NCI-H146 treated with DMSO at 0.1 percent for 48 hours (cell line): ENCODE data around the gene IARS1.

Source experiments
- DNase-seq: peaks from one replicate; lab custom pipeline; 2025; ENCODE audit not compliant: unreplicated experiment; lab: John Stamatoyannopoulos, UW

The IARS1 gene

GRCh38 chr9:92295827-92296258 is 2.3 kb upstream of the IARS1 start:
- DNase-seq = no peak

- DNase-seq = no peak
Observed at GRCh38 chr9:92295240-92295790, 1.8 kb upstream of the IARS1 start.

GRCh38 chr9:92294297-92294676 is 790 bp upstream of the IARS1 start:
- DNase-seq = no peak

- no peak for DNase-seq
Observed at GRCh38 chr9:92293075-92293354, 482 bp downstream of the IARS1 start.

- DNase-seq = no peak
Observed at GRCh38 chr9:92292338-92293074, 991 bp downstream of the IARS1 start.

GRCh38 chr9:92291577-92291976 is 1.9 kb downstream of the IARS1 start:
- no peak for DNase-seq

- DNase-seq = no peak
Observed at GRCh38 chr9:92290785-92291429, 2.6 kb downstream of the IARS1 start.

- no peak for DNase-seq
Observed at GRCh38 chr9:92289708-92290390, 3.6 kb downstream of the IARS1 start.

GRCh38 chr9:92279302-92279701 is 14.2 kb downstream of the IARS1 start:
- DNase-seq = no peak

- DNase-seq = no peak
Observed at GRCh38 chr9:92278110-92278509, 15.4 kb downstream of the IARS1 start.

- DNase-seq = no peak
Observed at GRCh38 chr9:92276331-92277032, 17.0 kb downstream of the IARS1 start.

GRCh38 chr9:92275541-92275940 is 18.0 kb downstream of the IARS1 start:
- DNase-seq = no peak

- DNase-seq = no peak
Observed at GRCh38 chr9:92270511-92270910, 23.0 kb downstream of the IARS1 start.

- DNase-seq = no peak
Observed at GRCh38 chr9:92266486-92266885, 27.0 kb downstream of the IARS1 start.

GRCh38 chr9:92265154-92265553 is 28.3 kb downstream of the IARS1 start:
- DNase-seq = no peak

GRCh38 chr9:92263131-92263530 is 30.4 kb downstream of the IARS1 start:
- no peak for DNase-seq

GRCh38 chr9:92257327-92257726 is 36.2 kb downstream of the IARS1 start:
- no peak for DNase-seq

- DNase-seq = no peak
Observed at GRCh38 chr9:92254381-92255337, 38.8 kb downstream of the IARS1 start.

- DNase-seq = no peak
Observed at GRCh38 chr9:92253656-92254055, 39.8 kb downstream of the IARS1 start.

GRCh38 chr9:92247981-92248380 is 45.5 kb downstream of the IARS1 start:
- no peak for DNase-seq
